ENCODE measurements around the gene B3GNT9. TPM values are rescaled to one million over a fixed set of nuclear protein-coding genes. Genes with fewer than 3 reads are reported as not detected.
A peak's percentile ranks its signal among the peaks of the same experiment; 100 is the strongest.

The B3GNT9 gene
- total RNA-seq, 1 donor from 2014 or later, result 6.0 TPM

DNA sequence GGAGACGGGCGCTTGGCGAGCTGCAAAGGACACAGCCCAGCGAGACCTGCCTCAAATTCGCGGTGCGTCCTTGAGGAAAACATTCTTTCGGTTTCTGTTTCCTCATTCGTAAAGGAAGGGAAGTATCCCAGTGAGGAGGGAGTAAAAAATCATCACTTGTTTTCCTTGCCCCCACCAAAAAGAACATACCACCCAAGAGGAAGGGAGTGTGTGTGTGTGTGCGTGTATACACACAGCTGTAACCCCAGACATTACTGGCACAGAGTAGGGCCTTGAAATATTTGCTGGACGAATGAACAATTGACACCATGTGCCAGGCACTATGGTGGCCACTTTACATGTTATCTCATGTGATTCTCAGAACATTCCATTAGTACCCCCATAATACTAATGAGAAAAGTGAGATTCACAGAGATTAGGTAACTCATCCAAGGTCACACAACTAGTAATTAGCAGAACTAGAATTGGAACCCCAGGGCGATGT is 34.9 kb upstream of the B3GNT9 start:
- no peak for DNase-seq (ENCODE audit: low read depth, low spot score)

DNA sequence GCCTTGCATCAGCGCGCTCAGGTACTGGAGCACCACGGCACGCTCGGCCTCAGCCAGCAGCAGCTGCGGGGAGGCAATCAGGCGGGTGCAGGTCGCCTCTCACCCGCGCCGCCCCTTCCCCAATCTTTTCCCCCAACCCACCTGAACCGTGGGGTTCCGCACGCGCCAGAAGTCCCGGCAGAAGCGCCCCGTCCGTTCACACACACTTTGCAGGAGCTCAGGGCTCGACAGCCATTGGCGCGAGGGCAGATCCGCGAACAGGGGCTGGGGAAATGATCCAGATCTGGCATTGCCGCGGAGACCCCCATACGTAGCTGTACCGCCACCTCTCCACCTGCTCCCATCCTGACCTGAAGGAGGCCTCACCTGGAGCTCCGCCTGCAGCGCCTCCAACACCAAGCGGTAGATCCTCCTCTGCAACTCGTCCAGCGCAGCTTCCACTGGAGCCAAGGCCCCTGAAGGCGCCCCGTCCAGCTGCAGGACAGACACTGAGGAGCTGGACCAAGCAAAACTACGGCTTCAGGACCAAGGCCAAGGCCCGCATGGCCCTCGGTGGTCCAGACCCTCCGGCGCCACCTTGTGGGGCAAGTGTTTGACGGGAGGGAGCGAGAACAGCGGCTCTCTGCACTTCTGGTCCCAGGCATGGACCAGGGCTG is 34.3 kb upstream of the B3GNT9 start:
- peak; percentile 67 for DNase-seq (ENCODE audit: low read depth, low spot score)

DNA sequence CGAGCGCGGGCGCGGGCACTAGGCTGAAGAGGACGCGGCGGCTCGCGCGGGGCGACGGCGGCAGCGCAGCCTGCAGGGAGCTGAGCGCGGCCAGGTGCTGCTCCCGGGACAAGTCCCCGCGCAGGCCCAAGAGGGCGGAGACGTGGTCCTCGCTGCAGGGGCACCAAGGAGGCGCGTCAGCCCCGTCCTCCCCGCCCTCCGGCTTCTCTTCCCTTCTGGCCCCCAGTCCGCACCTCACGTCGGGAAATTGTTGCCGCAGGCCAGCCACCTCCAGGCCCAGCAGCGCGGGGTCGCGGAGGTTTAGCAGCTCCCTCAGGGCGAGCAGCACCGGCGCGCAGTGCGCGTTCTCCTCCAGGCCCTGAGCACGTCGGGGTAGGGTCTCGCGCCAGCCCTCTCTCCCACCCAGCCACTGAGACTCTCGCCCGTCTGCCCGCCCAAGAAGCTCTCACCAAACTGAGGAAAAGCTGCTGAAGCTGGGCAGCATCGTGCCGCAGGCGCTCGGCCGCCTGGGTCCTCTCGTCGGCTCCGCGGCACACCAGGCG is 33.7 kb upstream of the B3GNT9 start:
- no peak for DNase-seq (ENCODE audit: low read depth, low spot score)

DNA sequence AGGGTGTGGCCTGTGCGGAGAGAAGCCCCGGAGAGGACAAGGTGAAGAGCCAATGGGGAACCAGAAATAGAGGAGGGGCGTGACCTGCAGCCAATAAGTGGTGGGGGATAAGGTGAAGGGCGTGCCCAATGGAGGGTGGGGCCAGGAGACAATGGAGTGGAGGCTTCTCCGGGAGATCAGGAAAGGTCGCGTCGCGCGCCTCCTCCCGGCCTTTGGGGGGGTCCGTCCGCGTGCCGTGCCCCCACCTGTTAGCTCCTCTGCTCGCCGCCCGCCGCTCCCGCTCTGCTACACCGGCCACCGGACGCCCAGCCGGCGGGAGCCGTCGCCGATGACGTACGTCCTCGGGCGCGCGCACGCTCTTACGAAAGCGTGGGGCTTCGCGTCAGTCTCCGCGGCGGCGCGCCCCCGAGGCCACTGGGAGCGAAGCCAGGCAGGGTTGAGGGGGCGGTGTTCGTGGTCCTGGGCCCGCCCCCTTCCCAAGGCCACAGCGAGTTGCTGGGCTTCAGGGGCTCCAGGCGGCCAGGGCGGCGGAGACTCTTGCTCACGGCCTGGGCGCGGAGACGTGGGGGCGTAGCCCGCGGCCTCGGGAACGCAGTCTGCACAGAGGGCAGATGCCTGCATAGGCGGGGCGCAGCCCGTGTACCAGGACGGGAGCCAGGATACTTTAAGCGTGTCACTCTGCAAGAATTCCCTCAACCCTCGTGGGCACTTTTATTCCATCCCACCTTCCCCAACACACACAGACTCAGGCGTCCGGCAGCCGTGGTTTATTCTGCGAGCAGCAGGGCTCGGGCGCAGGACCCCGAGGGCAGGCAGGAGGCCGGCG is 33.0 kb upstream of the B3GNT9 start, which contains the start of gene MATCAP1:
MATCAP1 (minus strand) TSS at position 337 of the 826 bp plus-strand sequence. CDS start 3,353 bp downstream, outside the sequence.
- DNase-seq (ENCODE audit: low read depth, low spot score), result peak; percentile 95

DNA sequence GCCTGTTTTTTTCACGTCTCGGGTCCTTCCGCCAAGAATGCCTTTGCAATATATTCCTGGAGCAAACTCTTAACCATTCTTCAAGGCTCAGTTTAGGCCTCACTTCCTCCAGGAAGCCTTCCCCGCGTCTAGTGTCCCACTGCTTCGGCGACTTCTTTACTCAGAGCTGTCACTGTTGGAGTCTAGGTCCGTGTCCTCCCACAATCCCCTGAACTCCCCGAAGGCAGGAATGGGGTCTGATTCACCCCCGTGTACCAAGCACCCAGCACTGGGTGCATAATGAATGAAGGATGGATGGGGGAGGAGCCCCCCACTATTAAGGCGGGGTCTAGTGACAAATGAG is 32.5 kb upstream of the B3GNT9 start:
- no peak for DNase-seq (ENCODE audit: low read depth, low spot score)

DNA sequence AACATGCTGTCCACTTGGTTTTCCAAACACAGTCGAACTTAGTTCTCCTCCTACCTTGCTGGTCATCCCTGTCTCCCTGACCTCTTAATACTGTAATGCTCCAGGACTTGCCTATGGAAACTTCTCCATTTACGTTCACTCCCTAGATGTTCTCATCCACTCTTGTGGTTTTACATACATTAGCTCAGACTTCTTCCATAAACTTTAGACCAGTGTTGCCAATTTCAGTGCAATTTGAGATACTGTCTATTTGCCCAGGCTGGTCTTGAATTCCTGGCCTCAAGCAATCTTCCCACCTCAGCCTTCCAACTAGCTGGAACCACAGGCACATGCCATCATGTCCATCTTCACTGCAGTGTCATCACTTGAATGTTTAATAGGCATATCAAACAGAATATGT is 31.5 kb upstream of the B3GNT9 start:
- DNase-seq (ENCODE audit: low read depth, low spot score), result no peak

DNA sequence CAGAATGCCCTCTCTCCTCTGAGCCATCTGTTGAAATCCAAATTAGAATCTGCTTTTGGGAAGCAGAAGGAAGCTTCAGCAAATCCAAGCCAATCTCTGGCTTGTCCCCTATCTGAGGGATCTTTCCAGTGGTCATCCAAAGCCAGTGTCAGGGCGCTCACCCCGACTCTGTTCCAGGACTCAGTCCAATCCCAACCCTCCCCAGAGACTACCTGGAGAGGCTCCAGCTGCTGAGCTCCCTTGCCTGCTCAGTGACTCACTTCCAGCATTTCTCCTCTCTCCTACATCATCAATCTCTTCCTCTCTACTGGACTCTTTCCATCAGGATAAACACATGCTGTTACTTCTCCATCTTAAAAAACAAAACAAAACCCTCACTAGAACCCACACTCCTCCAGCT is 30.5 kb upstream of the B3GNT9 start:
- peak; percentile 35 for DNase-seq (ENCODE audit: low read depth, low spot score)

DNA sequence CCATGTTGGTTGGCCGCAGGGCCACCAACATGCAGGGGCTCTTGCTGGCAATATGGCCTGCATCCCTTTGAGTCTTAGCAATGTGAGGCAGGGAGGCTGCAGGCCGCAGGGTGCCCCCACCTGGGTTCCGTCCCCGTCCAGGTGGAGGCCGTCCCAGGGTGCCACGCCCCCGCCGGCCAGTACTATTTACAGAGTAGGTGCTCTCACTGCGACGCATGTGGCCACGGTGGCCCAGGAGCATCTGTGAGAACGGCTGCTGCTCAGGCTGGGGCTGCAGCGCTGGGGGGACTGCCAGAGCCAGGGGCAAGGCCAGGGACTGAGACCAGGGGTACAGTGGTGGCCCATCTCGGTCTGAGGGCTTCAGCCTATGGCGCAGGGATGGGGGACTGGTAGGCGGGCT is 29.4 kb upstream of the B3GNT9 start:
- no peak for DNase-seq (ENCODE audit: low read depth, low spot score)

DNA sequence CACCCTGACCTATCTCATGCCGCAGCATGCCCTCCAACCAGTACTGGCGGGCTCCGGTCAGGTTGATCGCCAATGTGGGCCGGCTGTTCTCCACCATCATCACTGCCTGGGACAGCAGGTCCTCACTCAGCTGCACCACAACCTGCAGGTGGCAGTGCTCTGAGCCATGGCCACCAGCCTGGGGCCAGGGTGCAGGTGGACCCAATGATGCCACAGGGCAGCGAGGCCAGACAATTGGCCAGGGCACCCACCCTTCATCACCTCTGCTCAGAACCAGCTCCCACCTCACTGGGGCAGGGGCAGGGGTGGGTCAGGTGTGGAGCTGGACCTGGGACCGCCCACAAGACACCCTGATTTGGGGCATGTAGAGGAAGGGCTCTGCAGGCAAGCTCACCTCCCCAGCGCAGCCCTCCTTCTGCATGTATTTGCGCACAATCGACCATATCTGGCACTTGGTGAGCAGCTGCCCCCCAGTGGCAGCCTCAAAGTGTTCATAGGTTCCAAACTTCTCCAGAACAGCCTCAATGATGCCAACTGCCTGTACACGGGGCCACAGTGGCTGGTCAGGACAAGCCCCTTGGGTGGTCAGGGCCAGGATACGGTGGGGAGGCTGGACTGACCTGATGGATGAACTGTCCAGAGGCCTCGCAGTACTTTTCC is 28.8 kb upstream of the B3GNT9 start:
- no peak for DNase-seq (ENCODE audit: low read depth, low spot score)

DNA sequence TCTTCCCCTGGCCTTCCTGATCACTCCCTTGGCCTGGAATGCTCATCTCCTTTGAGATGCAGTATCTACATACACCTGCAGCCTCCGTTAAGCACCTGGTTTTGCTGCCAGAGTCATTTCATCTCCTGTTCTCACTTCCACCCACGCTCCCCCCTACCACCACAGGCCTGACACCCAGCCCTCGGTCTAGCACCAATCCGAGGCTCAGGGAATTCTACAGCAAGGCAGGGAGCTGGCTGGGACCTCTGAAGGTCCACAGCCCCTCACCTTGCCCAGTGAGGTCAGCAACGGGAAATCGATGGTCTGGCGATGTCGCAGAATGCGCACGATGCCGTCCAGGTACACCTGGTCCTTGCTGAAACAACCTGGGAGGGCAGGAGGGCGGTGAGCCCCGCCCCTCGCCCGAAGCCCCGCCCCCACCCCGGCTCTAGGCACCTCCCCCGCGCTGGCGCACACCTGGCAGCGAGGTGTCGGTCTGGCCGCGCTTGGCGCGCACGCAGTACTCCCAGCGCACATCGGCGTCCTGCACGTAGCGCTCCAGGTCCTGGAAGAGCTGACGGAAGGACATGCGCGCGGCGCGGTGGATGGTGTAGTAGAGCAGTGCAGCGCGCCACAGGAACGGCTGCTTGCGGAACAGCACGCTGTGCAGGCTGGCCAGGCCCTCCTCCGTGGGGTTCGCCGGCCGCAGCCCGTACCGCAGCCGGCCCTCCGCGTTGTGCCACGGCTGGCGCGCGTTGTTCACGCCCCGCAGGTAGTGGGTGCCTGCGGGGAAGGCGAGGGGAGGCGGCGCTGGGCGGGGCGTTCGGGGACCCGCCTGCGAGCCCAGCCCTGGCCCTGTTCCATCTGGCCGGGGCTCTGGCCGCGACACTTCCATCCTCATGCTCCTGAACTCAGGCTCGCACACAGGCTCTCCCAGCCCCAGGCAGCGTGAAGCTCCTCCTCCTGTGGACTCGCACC is 27.2 kb upstream of the B3GNT9 start:
- DNase-seq (ENCODE audit: low read depth, low spot score), result no peak

DNA sequence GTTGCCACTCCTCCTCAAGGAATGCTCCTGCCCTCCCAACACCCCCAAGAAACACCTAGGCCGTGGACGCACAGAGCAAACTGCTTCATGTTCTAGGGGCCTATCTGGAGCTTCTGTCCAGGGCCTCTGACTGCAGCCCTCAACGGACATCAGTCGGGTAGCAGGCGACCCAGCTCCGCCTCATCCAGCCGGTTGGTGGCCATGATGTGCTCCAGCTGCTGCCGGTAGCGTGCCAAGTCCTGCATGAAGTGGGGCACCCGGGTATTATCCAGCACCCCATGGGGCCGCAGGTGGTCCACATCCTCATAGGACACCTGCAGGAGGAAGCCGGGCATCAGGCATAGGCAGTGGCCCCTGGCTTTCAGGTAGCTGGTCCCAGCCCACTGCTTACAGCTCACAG is 25.9 kb upstream of the B3GNT9 start:
- no peak for DNase-seq (ENCODE audit: low read depth, low spot score)

DNA sequence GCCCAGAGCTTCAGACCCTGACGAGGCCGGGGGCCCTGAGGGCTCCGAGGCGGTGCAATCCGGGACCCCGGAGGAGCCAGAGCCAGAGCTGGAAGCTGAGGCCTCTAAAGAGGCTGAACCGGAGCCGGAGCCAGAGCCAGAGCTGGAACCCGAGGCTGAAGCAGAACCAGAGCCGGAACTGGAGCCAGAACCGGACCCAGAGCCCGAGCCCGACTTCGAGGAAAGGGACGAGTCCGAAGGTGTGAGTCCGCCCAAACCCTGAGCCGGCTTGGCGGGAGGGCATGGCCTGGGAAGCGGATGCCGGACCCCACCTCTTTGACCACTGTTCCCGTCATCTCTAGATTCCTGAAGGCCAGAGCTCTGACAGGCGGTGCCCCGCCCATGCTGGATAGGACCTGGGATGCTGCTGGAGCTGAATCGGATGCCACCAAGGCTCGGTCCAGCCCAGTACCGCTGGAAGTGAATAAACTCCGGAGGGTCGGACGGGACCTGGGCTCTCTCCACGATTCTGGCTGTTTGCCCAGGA is 24.0 kb upstream of the B3GNT9 start:
- DNase-seq (ENCODE audit: low read depth, low spot score), result no peak

DNA sequence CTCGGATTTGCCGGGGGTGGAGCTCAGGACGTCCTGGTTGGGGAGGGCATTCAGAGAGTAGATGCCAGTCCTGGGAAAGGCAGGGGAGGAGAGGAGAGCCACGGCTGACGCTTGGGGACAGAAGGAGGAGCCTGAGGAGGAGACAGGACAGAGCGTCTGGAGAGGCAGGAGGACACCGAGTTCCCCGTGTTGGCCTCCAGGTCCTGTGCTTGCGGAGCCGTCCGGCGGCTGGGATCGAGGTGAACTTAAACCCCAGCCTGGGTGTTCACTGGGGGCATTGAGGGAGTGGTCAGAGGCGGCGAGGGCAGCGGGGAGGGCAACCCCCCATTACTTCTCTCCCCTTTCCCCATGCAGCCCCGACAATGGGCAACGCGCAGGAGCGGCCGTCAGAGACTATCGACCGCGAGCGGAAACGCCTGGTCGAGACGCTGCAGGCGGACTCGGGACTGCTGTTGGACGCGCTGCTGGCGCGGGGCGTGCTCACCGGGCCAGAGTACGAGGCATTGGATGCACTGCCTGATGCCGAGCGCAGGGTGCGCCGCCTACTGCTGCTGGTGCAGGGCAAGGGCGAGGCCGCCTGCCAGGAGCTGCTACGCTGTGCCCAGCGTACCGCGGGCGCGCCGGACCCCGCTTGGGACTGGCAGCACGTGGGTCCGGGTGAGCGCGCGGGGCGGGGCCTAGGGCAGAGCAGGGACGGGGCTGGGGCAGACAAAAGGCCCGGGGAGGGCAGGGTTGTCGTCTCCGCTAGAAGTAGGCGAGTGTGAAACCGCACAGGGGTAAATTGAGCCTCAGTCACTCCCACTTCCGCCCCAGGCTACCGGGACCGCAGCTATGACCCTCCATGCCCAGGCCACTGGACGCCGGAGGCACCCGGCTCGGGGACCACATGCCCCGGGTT is 23.3 kb upstream of the B3GNT9 start:
- peak; percentile 72 for DNase-seq (ENCODE audit: low read depth, low spot score)

DNA sequence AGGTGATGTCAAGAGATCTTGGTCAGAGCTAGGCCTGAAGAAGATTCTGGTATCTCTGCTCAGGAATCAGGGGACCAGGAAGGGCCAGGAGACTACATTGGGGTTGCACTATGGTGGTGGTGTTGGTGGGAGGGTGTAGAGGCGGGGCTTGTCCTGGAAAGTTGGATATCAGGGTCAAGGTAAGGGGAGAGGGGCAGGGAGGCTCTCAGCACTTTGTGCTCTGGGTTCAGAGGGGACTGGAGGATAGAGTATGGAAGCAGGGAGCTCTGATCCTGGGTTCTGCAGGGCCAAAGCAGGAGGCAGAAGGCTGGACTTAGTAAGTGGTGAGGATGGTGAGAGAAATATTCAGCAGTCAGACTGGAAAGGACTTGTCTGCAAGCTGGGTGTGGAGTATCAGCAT is 22.5 kb upstream of the B3GNT9 start:
- DNase-seq (ENCODE audit: low read depth, low spot score), result no peak

DNA sequence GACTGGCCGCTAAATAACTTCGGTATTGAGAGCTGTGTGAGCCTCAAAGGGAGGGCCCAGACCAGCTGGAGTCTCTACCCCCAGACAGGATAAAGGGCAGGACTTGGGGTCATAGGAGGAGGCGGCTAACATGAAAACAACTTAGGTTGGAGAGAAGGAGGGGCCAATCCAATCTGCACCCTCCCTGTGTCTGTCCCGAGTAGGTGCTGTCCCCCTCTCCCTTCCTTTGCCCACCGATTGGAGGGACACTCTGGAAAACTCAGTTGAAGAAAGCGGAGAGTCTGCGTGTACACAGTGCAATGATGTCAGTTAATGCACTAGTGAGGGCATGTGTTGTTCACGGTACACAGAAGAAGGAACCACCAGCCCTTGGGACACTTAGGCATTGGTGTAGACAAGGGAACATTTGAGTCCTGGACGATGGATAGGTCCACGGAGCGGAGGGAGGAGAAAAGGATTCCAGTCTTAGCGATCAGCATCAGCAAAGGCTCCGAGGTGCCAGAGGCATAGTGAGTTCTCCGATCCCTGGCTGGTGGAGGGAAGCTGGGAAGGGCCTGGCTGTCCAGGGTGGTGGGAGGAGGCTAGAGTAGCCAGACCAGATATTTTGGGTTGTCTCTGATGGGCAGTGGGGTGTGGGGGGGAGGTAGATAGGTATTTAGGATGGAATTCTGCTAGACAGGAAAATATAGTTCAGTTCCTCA is 20.3 kb upstream of the B3GNT9 start:
- DNase-seq (ENCODE audit: low read depth, low spot score), result no peak

DNA sequence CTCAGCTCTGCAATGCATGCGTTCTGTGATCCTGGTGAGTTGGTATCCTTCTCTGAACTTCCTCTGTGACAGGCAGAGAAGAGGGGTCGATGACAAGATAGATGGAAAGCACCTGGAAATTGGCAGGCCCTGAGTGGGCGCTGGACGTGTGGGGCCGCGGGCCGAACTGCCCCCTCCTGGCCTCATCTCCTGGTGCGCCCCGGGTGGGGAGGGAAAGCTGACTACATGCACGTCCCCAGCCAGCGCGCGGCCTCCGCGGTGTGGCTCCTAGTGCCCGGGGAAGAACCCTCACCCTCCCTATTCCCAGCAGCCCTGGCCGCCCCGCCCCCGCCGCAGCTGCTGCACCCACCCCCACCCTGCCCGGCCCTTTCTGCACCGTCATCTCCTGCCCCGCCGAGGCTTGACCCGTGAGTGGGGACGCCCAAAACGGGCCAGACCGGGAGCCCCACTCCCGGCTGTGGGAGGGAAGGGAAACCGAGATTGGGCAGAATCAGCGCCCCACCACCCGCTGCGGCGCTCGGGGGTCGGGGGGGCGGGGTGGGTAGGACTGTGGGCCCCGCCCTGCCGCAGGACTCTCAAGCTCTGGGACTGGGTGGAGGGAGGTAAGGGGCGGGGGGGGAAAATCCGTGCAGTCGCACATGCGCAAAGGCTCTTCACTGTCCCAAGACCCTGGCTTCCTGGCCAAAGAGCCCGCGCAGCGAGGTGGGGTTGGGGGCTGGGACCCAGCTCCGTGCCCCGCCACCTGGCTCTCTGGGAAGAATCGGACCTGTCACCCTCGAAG is 19.6 kb upstream of the B3GNT9 start, which contains the start of gene NOL3:
NOL3 (plus strand) TSS at position 371 of the 781 bp plus-strand sequence.
- peak; percentile 48 for DNase-seq (ENCODE audit: low read depth, low spot score)

DNA sequence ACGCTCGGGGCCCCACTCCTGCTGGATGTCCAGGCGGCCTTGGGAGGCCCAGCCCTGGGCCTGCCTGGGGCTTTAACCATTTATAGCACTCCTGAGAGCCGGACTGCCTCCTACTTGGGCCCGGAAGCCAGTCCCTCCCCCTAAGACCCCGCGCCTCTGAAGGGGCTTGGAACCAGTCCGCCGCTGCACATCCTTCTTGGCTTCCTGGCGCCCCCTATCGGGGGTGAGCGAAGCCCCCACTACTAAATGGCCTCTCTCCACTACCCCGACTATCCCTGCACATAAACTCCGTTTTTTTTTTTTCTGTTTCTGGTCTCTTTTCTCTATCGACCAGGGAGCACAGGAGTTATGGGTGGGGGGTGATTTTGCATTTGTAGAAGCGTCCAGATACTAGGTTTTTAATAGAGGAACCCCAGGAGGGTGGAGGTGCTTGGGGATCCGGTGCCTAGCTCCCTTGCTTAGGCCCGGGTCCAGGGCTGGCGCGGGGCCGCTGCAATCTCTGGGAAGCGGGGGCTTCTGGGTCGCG is 18.9 kb upstream of the B3GNT9 start:
- no peak for DNase-seq (ENCODE audit: low read depth, low spot score)

DNA sequence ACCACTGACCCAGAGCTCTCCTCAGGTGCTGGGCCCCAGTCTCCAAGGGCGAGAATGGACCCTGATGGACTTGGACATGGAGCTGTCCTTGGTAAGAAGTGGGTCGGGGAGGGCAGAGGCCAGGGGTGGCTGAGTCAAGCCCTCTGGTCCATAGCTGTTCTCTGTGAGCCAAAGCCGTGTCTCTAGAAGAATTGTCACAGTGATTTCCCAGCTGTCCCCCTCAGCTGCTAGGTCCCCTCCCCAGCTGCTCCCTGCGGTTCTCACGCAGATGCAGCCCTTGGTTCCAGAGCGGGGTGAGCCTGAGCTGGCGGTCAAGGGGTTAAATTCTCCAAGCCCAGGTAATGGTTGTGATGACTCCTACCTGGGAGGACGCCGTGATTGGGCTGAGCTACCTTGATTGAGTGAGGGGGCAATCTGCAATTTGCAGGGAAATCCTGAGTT is 18.2 kb upstream of the B3GNT9 start:
- DNase-seq (ENCODE audit: low read depth, low spot score), result no peak
